ENCODE results near the gene TLCD4.

The TLCD4 gene

DNA sequence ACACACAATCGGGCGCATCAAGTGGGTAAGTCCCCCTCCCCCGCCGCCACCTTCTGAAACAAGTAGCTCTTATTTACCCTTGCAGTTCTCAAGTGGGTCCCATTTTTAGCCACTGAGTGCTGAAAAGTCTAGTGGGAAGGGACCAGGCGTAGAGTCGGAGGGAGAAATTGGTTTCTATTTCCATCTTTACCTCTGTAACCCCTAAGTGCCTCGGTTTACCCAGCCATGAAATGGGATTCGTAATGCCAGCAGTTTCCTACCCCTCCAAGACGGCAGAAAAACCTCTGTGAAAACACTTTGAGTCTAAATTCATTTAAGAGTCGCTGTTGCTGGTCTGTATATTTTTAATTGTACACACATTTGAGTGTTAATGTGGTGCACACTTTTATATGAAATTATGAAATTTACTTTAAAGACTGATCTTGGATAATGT is 928 bp downstream of the TLCD4 start:
- no peak for DNase-seq (ENCODE audit: extremely low spot score)
- TF ChIP-seq ZNF384 (IDR thresholded peaks at IDR 0.05): no peak
- CTCF ChIA-PET: interaction anchor here (0.7 to 2.3 kb wide), 7 partner anchors 10 to 263 kb away, joined by 3 to 11 read pairs (median 4); partner anchors contain the start of gene RWDD3
- POLR2A ChIA-PET: interaction anchor here (1.2 to 3.3 kb wide), 5 partner anchors 10 to 116 kb away, joined by 3 to 21 read pairs (median 6); partner anchors contain the start of genes ALG14 and RWDD3

DNA sequence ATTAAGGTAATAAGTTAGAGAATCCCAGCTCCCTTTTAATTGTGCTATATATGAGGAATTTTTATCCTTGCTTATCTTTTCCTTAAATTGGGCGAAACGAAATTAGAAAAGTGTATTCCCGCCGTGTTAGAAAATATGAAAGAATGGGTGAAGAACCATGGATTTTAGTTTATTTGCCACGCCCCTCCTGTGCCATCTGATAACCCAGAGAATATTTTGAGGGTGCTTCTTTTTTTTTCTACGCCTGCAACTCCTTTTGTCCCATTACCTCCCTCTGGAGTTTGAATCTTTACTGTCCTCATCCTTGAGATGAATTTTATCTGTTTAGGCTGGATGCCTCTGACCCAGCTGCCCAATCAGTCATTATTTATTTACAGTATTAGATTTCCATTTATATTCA is 1.6 kb downstream of the TLCD4 start:
- POLR2A ChIA-PET: interaction anchor here (2.9 kb wide), 1 partner anchor 115 kb away, joined by 13 read pairs; the partner anchor contains the start of gene RWDD3
- TF ChIP-seq BHLHE40 (IDR thresholded peaks at IDR 0.05; ENCODE audit: borderline replicate concordance): no peak
- TF ChIP-seq, protein P1, sequence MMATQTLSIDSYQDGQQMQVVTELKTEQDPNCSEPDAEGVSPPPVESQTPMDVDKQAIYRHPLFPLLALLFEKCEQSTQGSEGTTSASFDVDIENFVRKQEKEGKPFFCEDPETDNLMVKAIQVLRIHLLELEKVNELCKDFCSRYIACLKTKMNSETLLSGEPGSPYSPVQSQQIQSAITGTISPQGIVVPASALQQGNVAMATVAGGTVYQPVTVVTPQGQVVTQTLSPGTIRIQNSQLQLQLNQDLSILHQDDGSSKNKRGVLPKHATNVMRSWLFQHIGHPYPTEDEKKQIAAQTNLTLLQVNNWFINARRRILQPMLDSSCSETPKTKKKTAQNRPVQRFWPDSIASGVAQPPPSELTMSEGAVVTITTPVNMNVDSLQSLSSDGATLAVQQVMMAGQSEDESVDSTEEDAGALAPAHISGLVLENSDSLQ (IDR thresholded peaks at IDR 0.05): no peak
- TF ChIP-seq SP1 (IDR thresholded peaks at IDR 0.05): no peak
- no peak for TF ChIP-seq HDGF (IDR thresholded peaks at IDR 0.05; ENCODE audit: borderline replicate concordance)
- TF ChIP-seq ARNT (IDR thresholded peaks at IDR 0.05): no peak
- no peak for TF ChIP-seq TARDBP (IDR thresholded peaks at IDR 0.05)
- TF ChIP-seq ZNF384 (IDR thresholded peaks at IDR 0.05): no peak
- TF ChIP-seq CTBP1 (IDR thresholded peaks at IDR 0.05; ENCODE audit: borderline replicate concordance): no peak
- TF ChIP-seq FOXA1 (IDR thresholded peaks at IDR 0.05): no peak
- no peak for TF ChIP-seq SUZ12 (IDR thresholded peaks at IDR 0.05)
- no peak for TF ChIP-seq NFRKB (IDR thresholded peaks at IDR 0.05)
- no peak for TF ChIP-seq FOXK2 (IDR thresholded peaks at IDR 0.05)
- no peak for TF ChIP-seq L3MBTL2 (conservative IDR thresholded peaks at IDR 0.05)
- CTCF ChIA-PET: interaction anchor here (0.7 to 2.3 kb wide), 4 partner anchors 32 to 115 kb away, joined by 4 to 11 read pairs (median 6); partner anchors contain the start of gene RWDD3
- DNase-seq (ENCODE audit: extremely low spot score): no peak

DNA sequence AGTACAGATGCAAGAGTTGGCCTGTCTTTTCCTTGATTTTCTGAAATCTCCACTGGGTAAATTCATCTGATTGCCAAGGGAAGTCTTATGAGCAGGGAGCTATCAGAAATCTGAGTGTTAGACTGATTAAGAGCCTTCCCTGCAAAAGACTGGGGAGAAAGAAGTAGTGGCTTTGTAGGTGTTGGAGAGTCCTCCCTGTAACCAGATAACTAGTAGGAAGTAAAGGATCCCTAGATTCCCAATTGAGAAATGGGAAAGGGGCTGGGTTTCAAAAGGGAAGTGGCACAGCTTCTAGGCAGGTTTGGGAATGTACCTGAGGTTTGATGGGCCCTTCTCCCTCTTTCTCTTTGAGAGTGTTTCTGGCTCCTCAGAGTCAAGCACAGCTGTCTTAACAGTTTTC is 2.1 kb downstream of the TLCD4 start:
- ChIA-PET CTCF (interaction anchor here (2.3 kb wide), 1 partner anchor 115 kb away, joined by 11 read pairs; the partner anchor contains the start of gene RWDD3), POLR2A (interaction anchor here (0.6 to 2.9 kb wide), 2 partner anchors 60 to 114 kb away, joined by 3 to 13 read pairs; partner anchors contain the start of gene RWDD3)
- no peak for DNase-seq (ENCODE audit: extremely low spot score)
- TF ChIP-seq BHLHE40 (IDR thresholded peaks at IDR 0.05; ENCODE audit: borderline replicate concordance) (no peak), TARDBP (IDR thresholded peaks at IDR 0.05) (no peak)

DNA sequence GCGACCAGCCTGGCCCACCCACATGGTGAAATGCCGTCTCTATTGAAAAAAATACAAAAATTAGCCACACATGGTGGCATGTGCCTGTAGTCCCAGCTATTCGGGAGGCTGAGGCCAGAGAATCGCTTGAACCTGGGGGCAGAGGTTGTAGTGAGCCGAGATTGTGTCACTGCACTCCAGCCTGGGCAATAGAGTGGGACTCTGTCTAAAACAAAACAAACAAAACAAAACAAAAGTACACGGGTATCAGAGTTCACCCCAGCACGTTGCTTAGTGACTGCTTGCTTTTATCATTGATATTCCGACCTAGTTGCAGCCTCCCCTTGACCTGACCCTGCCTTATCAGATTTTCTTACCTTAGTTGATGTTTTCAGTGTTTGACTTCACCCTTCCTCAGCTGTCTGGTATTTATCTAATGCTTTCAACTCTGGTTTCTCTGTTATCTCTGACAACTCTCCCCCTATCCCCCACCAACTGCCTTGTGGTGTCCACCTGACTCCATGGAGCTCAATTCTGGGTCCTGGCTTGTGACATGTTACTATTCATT is 5.1 kb downstream of the TLCD4 start:
- ChIA-PET CTCF (no interaction called here), POLR2A (interaction anchor here (1.8 kb wide), 1 partner anchor 112 kb away, joined by 5 read pairs; the partner anchor contains the start of gene RWDD3)
- DNase-seq (ENCODE audit: extremely low spot score): no peak
- TF ChIP-seq L3MBTL2 (conservative IDR thresholded peaks at IDR 0.05) (no peak), ZNF384 (IDR thresholded peaks at IDR 0.05) (no peak), FOXK2 (IDR thresholded peaks at IDR 0.05) (no peak), ARNT (IDR thresholded peaks at IDR 0.05) (no peak), NFRKB (IDR thresholded peaks at IDR 0.05) (no peak), SP1 (IDR thresholded peaks at IDR 0.05) (no peak), FOXA1 (IDR thresholded peaks at IDR 0.05) (no peak), FOXM1 (IDR thresholded peaks at IDR 0.05; ENCODE audit: borderline replicate concordance) (no peak), HDGF (IDR thresholded peaks at IDR 0.05; ENCODE audit: borderline replicate concordance) (no peak), TARDBP (IDR thresholded peaks at IDR 0.05) (no peak), BHLHE40 (IDR thresholded peaks at IDR 0.05; ENCODE audit: borderline replicate concordance) (no peak), LEF1 (IDR thresholded peaks at IDR 0.05; ENCODE audit: borderline replicate concordance) (no peak), SUZ12 (IDR thresholded peaks at IDR 0.05) (no peak), ELF4 (IDR thresholded peaks at IDR 0.05) (no peak), CTBP1 (IDR thresholded peaks at IDR 0.05; ENCODE audit: borderline replicate concordance) (no peak)
- TF ChIP-seq, protein P1 (IDR thresholded peaks at IDR 0.05): no peak

DNA sequence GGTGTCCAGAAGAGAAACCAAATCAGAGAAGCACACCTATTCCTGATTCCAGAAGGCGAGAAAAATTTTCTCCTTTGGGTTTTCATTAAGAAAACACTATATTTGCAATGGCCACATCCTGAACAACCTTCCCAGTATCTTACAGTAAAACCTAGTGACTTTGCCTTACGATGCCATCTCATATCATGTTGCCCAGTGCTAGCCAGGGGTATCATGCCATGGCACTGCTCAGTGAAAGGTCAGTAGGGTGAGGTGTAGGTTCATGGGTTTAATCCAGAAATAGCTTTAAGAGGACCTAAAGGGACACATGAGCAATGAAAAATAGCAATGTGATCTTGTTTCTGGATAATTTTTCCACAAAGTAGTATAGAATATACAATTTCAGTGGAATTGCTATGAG is 7.2 kb downstream of the TLCD4 start:
- DNase-seq (ENCODE audit: extremely low spot score): no peak
- TF ChIP-seq ZNF384 (IDR thresholded peaks at IDR 0.05) (no peak), BHLHE40 (IDR thresholded peaks at IDR 0.05; ENCODE audit: borderline replicate concordance) (no peak), ELF4 (IDR thresholded peaks at IDR 0.05) (no peak), LEF1 (IDR thresholded peaks at IDR 0.05; ENCODE audit: borderline replicate concordance) (no peak), NFRKB (IDR thresholded peaks at IDR 0.05) (no peak), L3MBTL2 (conservative IDR thresholded peaks at IDR 0.05) (no peak), FOXK2 (IDR thresholded peaks at IDR 0.05) (no peak), FOXM1 (IDR thresholded peaks at IDR 0.05; ENCODE audit: borderline replicate concordance) (no peak), TARDBP (IDR thresholded peaks at IDR 0.05) (no peak), SUZ12 (IDR thresholded peaks at IDR 0.05) (no peak), FOXA1 (IDR thresholded peaks at IDR 0.05) (no peak), ARNT (IDR thresholded peaks at IDR 0.05) (no peak), HDGF (IDR thresholded peaks at IDR 0.05; ENCODE audit: borderline replicate concordance) (no peak), CTBP1 (IDR thresholded peaks at IDR 0.05; ENCODE audit: borderline replicate concordance) (no peak), SP1 (IDR thresholded peaks at IDR 0.05) (no peak)
- TF ChIP-seq, protein P1 (IDR thresholded peaks at IDR 0.05): no peak
- ChIA-PET POLR2A (no interaction called here), CTCF (interaction anchor here (0.6 kb wide), 1 partner anchor 50 kb away, joined by 3 read pairs; no protein-coding TSS in a partner anchor)

DNA sequence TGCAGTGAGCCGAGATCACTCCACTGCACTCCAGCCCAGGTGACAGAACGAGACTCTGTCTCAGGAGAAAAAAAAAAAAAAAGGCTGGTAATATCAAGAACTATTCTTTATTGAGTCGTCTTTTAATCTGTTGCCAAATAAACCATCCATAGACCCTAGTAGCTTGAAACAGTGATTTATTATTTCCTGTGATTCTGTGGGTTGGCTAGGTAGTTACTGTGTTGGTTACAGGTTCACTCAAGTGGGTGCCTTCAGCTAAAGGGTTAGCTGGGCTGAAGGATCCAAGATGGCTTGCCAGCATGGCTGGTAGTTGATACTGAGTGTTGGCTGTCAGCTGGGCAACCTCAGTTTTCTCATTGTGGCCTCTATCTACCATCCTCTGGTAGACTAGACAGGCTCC is 9.2 kb downstream of the TLCD4 start:
- DNase-seq (ENCODE audit: extremely low spot score): no peak
- POLR2A ChIA-PET: no interaction called here
- TF ChIP-seq SUZ12 (IDR thresholded peaks at IDR 0.05) (no peak), FOXK2 (IDR thresholded peaks at IDR 0.05) (no peak), CTBP1 (IDR thresholded peaks at IDR 0.05; ENCODE audit: borderline replicate concordance) (no peak), TARDBP (IDR thresholded peaks at IDR 0.05) (no peak), FOXM1 (IDR thresholded peaks at IDR 0.05; ENCODE audit: borderline replicate concordance) (no peak), LEF1 (IDR thresholded peaks at IDR 0.05; ENCODE audit: borderline replicate concordance) (no peak), ZNF384 (IDR thresholded peaks at IDR 0.05) (no peak)
- CTCF ChIA-PET: no interaction called here

All from HEK293T (cell line).